ENCODE results near the gene SLC39A1. TPM values are rescaled to one million over a fixed set of nuclear protein-coding genes. Genes with fewer than 3 reads are reported as not detected.

SLC39A1 gene
- total and polyA plus RNA-seq, 9 of the 15 experiments (the other 6 are each of a cell fraction or from before 2014, with no cell fraction given), result 9.9 to 81.1 (median 62.7) TPM

DNA sequence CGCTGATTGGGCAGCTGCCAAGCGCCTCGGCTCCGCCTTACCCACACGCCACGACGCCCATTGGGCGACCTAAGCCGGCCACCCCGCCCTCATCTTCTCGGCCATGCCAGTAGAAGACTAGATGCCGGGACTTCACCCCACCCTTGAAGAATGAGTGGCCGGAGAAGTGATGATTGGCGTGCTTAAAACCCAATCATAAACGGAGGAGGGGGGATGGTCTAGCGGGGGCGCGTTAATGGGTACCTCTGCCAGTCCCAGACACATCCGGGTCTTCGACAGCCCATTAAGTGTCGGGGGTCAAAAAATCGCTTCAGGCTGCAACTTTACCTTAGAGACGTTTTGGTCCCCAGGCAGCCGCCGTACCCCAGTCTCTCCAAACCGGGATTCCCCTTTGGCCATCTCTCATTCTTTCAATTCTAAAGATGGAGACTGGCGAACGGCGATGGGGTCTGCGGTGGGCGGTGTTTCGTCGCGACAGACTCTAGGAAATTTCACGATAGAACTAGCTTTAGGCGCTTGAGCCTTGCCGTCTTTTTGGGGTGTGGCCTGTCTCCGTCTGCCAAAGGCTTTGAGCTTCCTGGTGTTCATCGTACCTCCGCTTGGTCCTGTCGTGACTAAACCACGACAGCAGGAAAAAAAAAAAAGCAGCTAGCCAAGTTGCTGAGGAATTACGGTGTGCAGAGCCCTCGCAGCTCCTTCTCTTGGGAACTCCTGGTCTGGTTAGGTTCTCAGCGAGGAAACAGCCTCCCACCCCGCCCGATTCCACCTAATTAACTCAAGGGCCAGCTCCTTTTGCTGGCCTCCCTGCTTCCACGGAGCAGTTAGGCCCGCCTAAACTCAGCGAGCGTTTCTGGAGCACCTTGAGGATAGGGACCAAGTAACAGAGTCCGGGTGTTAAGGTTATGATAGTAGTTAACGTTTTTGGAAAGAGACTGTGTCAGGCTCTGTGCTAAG, 40.1 kb downstream of the SLC39A1 start, which contains the start of gene GATAD2B (continued):
- TF ChIP-seq FOXP1 (CRISPR knock-in tag; IDR thresholded peaks at IDR 0.05), result no peak
- TF ChIP-seq ZZZ3 (IDR thresholded peaks at IDR 0.05), result 0 out of 2 replicates have a peak, but pooled peaks have one; percentile 20
- no peak for TF ChIP-seq NONO (IDR thresholded peaks at IDR 0.05; ENCODE audit: low read depth in 2 of 2, low read length in 1 of 2)
- no peak for TF ChIP-seq PURB (CRISPR knock-in tag; IDR thresholded peaks at IDR 0.05; ENCODE audit: low read depth)
- TF ChIP-seq ZNF57 (CRISPR knock-in tag; IDR thresholded peaks at IDR 0.05), result no peak
- TF ChIP-seq TAF9B (IDR thresholded peaks at IDR 0.05; ENCODE audit: partially characterized antibody), result peak; percentile 20
- no peak for TF ChIP-seq ZNF695 (CRISPR knock-in tag; IDR thresholded peaks at IDR 0.05)
- TF ChIP-seq ZBTB34 (CRISPR knock-in tag; IDR thresholded peaks at IDR 0.05), result no peak
- TF ChIP-seq TEAD4 (IDR thresholded peaks at IDR 0.05; ENCODE audit: low read length), result peak; percentile 22; the same call in 1 of the 2 replicates
- no peak for TF ChIP-seq TEAD4 (CRISPR knock-in tag; IDR thresholded peaks at IDR 0.05; ENCODE audit: borderline replicate concordance)
- TF ChIP-seq C11orf30 (IDR thresholded peaks at IDR 0.05; ENCODE audit: low read depth), result 0 out of 2 replicates have a peak, but pooled peaks have one; percentile 17
- TF ChIP-seq SP1 (CRISPR knock-in tag; IDR thresholded peaks at IDR 0.05), result peak; percentile 85
- TF ChIP-seq CC2D1A (IDR thresholded peaks at IDR 0.05), result no peak
- no peak for TF ChIP-seq ZNF311 (CRISPR knock-in tag; IDR thresholded peaks at IDR 0.05)
- TF ChIP-seq, protein P1, sequence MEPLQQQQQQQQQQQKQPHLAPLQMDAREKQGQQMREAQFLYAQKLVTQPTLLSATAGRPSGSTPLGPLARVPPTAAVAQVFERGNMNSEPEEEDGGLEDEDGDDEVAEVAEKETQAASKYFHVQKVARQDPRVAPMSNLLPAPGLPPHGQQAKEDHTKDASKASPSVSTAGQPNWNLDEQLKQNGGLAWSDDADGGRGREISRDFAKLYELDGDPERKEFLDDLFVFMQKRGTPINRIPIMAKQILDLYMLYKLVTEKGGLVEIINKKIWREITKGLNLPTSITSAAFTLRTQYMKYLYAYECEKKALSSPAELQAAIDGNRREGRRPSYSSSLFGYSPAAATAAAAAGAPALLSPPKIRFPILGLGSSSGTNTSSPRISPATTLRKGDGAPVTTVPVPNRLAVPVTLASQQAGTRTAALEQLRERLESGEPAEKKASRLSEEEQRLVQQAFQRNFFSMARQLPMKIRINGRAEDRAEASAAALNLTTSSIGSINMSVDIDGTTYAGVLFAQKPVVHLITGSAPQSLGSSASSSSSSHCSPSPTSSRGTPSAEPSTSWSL (CRISPR knock-in tag; IDR thresholded peaks at IDR 0.05; ENCODE audit: borderline replicate concordance), result no peak
- TF ChIP-seq NCOA4 (IDR thresholded peaks at IDR 0.05; ENCODE audit: partially characterized antibody), result no peak
- no peak for TF ChIP-seq ELF4 (CRISPR knock-in tag; IDR thresholded peaks at IDR 0.05)
- TF ChIP-seq CSDE1 (IDR thresholded peaks at IDR 0.05), result no peak
- TF ChIP-seq NELFE (IDR thresholded peaks at IDR 0.05; ENCODE audit: insufficient read depth, insufficient read length), result no peak
- no peak for TF ChIP-seq TBL1XR1 (IDR thresholded peaks at IDR 0.05; ENCODE audit: low read length in 2 of 2)
- peak in 1 of 2 experiments; percentile 39; a peak in 1 of 4 replicates for TF ChIP-seq SRF (CRISPR knock-in tag; IDR thresholded peaks at IDR 0.05)
- TF ChIP-seq, protein P2, sequence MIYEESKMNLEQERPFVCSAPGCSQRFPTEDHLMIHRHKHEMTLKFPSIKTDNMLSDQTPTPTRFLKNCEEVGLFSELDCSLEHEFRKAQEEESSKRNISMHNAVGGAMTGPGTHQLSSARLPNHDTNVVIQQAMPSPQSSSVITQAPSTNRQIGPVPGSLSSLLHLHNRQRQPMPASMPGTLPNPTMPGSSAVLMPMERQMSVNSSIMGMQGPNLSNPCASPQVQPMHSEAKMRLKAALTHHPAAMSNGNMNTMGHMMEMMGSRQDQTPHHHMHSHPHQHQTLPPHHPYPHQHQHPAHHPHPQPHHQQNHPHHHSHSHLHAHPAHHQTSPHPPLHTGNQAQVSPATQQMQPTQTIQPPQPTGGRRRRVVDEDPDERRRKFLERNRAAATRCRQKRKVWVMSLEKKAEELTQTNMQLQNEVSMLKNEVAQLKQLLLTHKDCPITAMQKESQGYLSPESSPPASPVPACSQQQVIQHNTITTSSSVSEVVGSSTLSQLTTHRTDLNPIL (CRISPR knock-in tag; IDR thresholded peaks at IDR 0.05), result no peak
- TF ChIP-seq, protein P3, sequence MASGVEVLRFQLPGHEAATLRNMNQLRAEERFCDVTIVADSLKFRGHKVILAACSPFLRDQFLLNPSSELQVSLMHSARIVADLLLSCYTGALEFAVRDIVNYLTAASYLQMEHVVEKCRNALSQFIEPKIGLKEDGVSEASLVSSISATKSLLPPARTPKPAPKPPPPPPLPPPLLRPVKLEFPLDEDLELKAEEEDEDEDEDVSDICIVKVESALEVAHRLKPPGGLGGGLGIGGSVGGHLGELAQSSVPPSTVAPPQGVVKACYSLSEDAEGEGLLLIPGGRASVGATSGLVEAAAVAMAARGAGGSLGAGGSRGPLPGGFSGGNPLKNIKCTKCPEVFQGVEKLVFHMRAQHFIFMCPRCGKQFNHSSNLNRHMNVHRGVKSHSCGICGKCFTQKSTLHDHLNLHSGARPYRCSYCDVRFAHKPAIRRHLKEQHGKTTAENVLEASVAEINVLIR (CRISPR knock-in tag; IDR thresholded peaks at IDR 0.05), result 0 out of 2 replicates have a peak, but pooled peaks have one; percentile 14
